ENCODE data around the gene ACER2.
A peak's percentile ranks its signal among the peaks of the same experiment; 100 is the strongest.
"Not testable (repeated sequence)": the region's sequence is repeated elsewhere in the genome, so short reads cannot be mapped to it uniquely, and the experiment has no call there.

Gene ACER2

GRCh38 chr9:19387317-19387716 lies 21.5 kb upstream of the ACER2 start:
- no peaks in the 10 kb centered on the region for H3K9me3 Mint-ChIP-seq
- DNase-seq = no peak
- H3K27ac Mint-ChIP-seq = no peak overlapping the region
- no peak overlapping the region for H3K4me3 Mint-ChIP-seq
- peaks cover 7% of the 10 kb centered on the region for H3K27me3 Mint-ChIP-seq
- peaks cover 2% of the 10 kb centered on the region for H3K4me1 Mint-ChIP-seq
- ATAC-seq = no peak

GRCh38 chr9:19389539-19389938 lies 19.3 kb upstream of the ACER2 start:
- not testable (repeated sequence) for DNase-seq, H3K27me3 Mint-ChIP-seq, ATAC-seq, H3K4me1 Mint-ChIP-seq, H3K4me3 Mint-ChIP-seq, H3K27ac Mint-ChIP-seq, H3K9me3 Mint-ChIP-seq

GRCh38 chr9:19397845-19398244 lies 11.0 kb upstream of the ACER2 start:
- Mint-ChIP-seq H3K4me1 (no peaks in the 10 kb centered on the region), H3K27me3 (no peaks in the 10 kb centered on the region), H3K9me3 (peaks cover 0 to 6% of the 10 kb centered on the region in 2 donors), H3K4me3 (no peak overlapping the region), H3K27ac (peak overlapping the region in 1 of 2 donors; percentile 13)
- DNase-seq = no peak
- no peak for ATAC-seq

- H3K27ac Mint-ChIP-seq, H3K9me3 Mint-ChIP-seq, H3K27me3 Mint-ChIP-seq, DNase-seq, ATAC-seq, H3K4me3 Mint-ChIP-seq, H3K4me1 Mint-ChIP-seq: not testable (repeated sequence)
These were observed 5.6 kb upstream of the ACER2 start for GRCh38 chr9:19403231-19403630.

GRCh38 chr9:19404283-19405075 lies 4.3 kb upstream of the ACER2 start:
- no peak for ATAC-seq
- Mint-ChIP-seq H3K4me3 (no peak overlapping the region), H3K9me3 (peaks cover 5 to 7% of the 10 kb centered on the region in 2 donors), H3K4me1 (peaks cover 9% of the 10 kb centered on the region), H3K27me3 (peaks cover 8% of the 10 kb centered on the region), H3K27ac (no peak overlapping the region)
- DNase-seq = no peak

GRCh38 chr9:19405771-19406170 lies 3.0 kb upstream of the ACER2 start:
- ATAC-seq (no peak), DNase-seq (no peak)
- H3K27ac Mint-ChIP-seq = no peak overlapping the region
- H3K4me3 Mint-ChIP-seq = no peak overlapping the region
- peaks cover 20% of the 10 kb centered on the region for H3K4me1 Mint-ChIP-seq
- H3K27me3 Mint-ChIP-seq = peaks cover 8% of the 10 kb centered on the region
- H3K9me3 Mint-ChIP-seq = peaks cover 5 to 7% of the 10 kb centered on the region in 2 donors

GRCh38 chr9:19408316-19408692 lies 505 bp upstream of the ACER2 start:
- Mint-ChIP-seq H3K4me1 (peaks cover 26% of the 10 kb centered on the region), H3K27ac (no peak overlapping the region), H3K9me3 (peaks cover 0 to 5% of the 10 kb centered on the region in 2 donors), H3K27me3 (peaks cover 8% of the 10 kb centered on the region), H3K4me3 (peak overlapping the region; percentile 97 to 98)
- ATAC-seq (peak; percentile 1), DNase-seq (no peak)

- Mint-ChIP-seq H3K4me3 (peak overlapping the region; percentile 97 to 98), H3K4me1 (peaks cover 26% of the 10 kb centered on the region), H3K27me3 (peaks cover 8% of the 10 kb centered on the region), H3K9me3 (no peaks in the 10 kb centered on the region), H3K27ac (peak overlapping the region; percentile 80 to 91)
- ATAC-seq (no peak), DNase-seq (no peak)
These were observed 789 bp downstream of the ACER2 start for GRCh38 chr9:19409401-19410194.

- DNase-seq = no peak
- H3K27me3 Mint-ChIP-seq = peaks cover 8% of the 10 kb centered on the region
- H3K9me3 Mint-ChIP-seq = no peaks in the 10 kb centered on the region
- no peak for ATAC-seq
- H3K4me3 Mint-ChIP-seq = peak overlapping the region; percentile 97 to 98
- no peak overlapping the region for H3K27ac Mint-ChIP-seq
- peaks cover 26% of the 10 kb centered on the region for H3K4me1 Mint-ChIP-seq
These were observed 1.3 kb downstream of the ACER2 start for GRCh38 chr9:19410195-19410503.

- Mint-ChIP-seq H3K27me3 (peaks cover 8% of the 10 kb centered on the region), H3K4me3 (peak overlapping the region in 1 of 2 donors; percentile 97), H3K4me1 (peaks cover 26% of the 10 kb centered on the region), H3K27ac (no peak overlapping the region), H3K9me3 (no peaks in the 10 kb centered on the region)
- ATAC-seq (no peak), DNase-seq (no peak)
These were observed 1.8 kb downstream of the ACER2 start for GRCh38 chr9:19410594-19410993.

GRCh38 chr9:19411316-19411715 lies 2.5 kb downstream of the ACER2 start:
- no peaks in the 10 kb centered on the region for H3K9me3 Mint-ChIP-seq
- peaks cover 26% of the 10 kb centered on the region for H3K4me1 Mint-ChIP-seq
- DNase-seq (no peak), ATAC-seq (no peak)
- H3K27ac Mint-ChIP-seq = no peak overlapping the region
- H3K27me3 Mint-ChIP-seq = peaks cover 8% of the 10 kb centered on the region
- H3K4me3 Mint-ChIP-seq = peak overlapping the region in 1 of 2 donors; percentile 26

GRCh38 chr9:19413456-19413855 lies 4.6 kb downstream of the ACER2 start:
- H3K27ac Mint-ChIP-seq, ATAC-seq, H3K27me3 Mint-ChIP-seq, H3K4me3 Mint-ChIP-seq, DNase-seq, H3K9me3 Mint-ChIP-seq: not testable (repeated sequence)
- H3K4me1 Mint-ChIP-seq = peaks cover 21% of the 10 kb centered on the region

- no peak for DNase-seq
- H3K27ac Mint-ChIP-seq = no peak overlapping the region
These were observed 7.3 kb downstream of the ACER2 start for GRCh38 chr9:19416143-19416542.

GRCh38 chr9:19420877-19421276 lies 12.1 kb downstream of the ACER2 start:
- Mint-ChIP-seq H3K27ac (no peak overlapping the region), H3K4me1 (no peaks in the 10 kb centered on the region), H3K4me3 (no peak overlapping the region), H3K27me3 (no peaks in the 10 kb centered on the region), H3K9me3 (no peaks in the 10 kb centered on the region)
- no peak for DNase-seq
- ATAC-seq = no peak

More at GRCh38 chr9:19416143-19416542, 7.3 kb downstream of the ACER2 start:
- H3K4me3 Mint-ChIP-seq = no peak overlapping the region
- H3K9me3 Mint-ChIP-seq = no peaks in the 10 kb centered on the region
- no peaks in the 10 kb centered on the region for H3K27me3 Mint-ChIP-seq
- ATAC-seq = no peak
- peaks cover 4% of the 10 kb centered on the region for H3K4me1 Mint-ChIP-seq

GRCh38 chr9:19423163-19423562 lies 14.4 kb downstream of the ACER2 start:
- H3K4me1 Mint-ChIP-seq = no peaks in the 10 kb centered on the region
- ATAC-seq = no peak
- H3K4me3 Mint-ChIP-seq = no peak overlapping the region
- DNase-seq = no peak
- H3K9me3 Mint-ChIP-seq = no peaks in the 10 kb centered on the region
- no peak overlapping the region for H3K27ac Mint-ChIP-seq
- H3K27me3 Mint-ChIP-seq = no peaks in the 10 kb centered on the region

GRCh38 chr9:19424176-19424779 lies 15.5 kb downstream of the ACER2 start:
- H3K9me3 Mint-ChIP-seq = no peaks in the 10 kb centered on the region
- no peaks in the 10 kb centered on the region for H3K4me1 Mint-ChIP-seq
- no peak overlapping the region for H3K4me3 Mint-ChIP-seq
- DNase-seq (no peak), ATAC-seq (no peak)
- H3K27ac Mint-ChIP-seq = no peak overlapping the region
- H3K27me3 Mint-ChIP-seq = no peaks in the 10 kb centered on the region
